Pancreas (tissue), 10 donors: Measurements from ENCODE around the gene LUZP2. TPM values are rescaled to one million over a fixed set of nuclear protein-coding genes. Genes with fewer than 3 reads are reported as not detected.

Experiments used
- ATAC-seq, 4 donors: fragments of 200-7000 bp; cut with Tn5 transposase; one replicate each; pipeline versions ENCODE4 v1.8.0 to v1.9.1; 2020; ENCODE audit warnings: mild to moderate bottlenecking in 4 of 4, moderate library complexity in 4 of 4
- DNase-seq, 6 donors: peaks; one replicate each; pipeline ENCODE4 v3.0.0-alpha.2; 2020
- FAIRE-seq: peaks from 2 replicates; lab custom pipeline; 2012; peaks lifted over from hg19 to GRCh38; lab: Jason Lieb, UNC
- H3K27ac ChIP-seq, 4 donors: fragments of 200-600 bp; sonication (generic); 1 replicate in 3 of 4; 2 replicates in 1 of 4; pipeline versions ENCODE4 v1.5.0 to v1.8.0; 2020
- H3K27me3 ChIP-seq, 4 donors: fragments of 200-600 bp; one replicate each; pipeline ENCODE4 v1.8.0; 2021
- H3K36me3 ChIP-seq, 3 donors: fragments of 200-600 bp; sonication (generic) in 1 of 3; one replicate each; pipeline versions ENCODE4 v1.5.0 to v1.8.0; 2020 to 2021
- H3K4me1 ChIP-seq, 3 donors: fragments of 200-600 bp; one replicate each; pipeline ENCODE4 v1.8.0; 2021
- H3K4me3 ChIP-seq, 4 donors: fragments of 200-600 bp; sonication (generic) in 2 of 4; one replicate each; pipeline versions ENCODE4 v1.5.0 to v1.8.0; 2020 to 2021
- H3K9me3 ChIP-seq, 4 donors: fragments of 200-600 bp; one replicate each; pipeline ENCODE4 v1.8.0; 2021
- WGBS, 2 donors: extraction: QIAGEN DNeasy Blood & Tissue Kit; methylation state at CpG; one replicate each; pipeline ENCODE4 v1.1.7; 2013; 5-methylcytosine and 5-hydroxymethylcytosine counted together
- intact Hi-C, 3 donors: fragments of 100-400 bp; cut with DNase I; formaldehyde crosslinking; loops; one replicate each; pipeline versions ENCODE4 v1.11.1 to v1.14.2; 2022
- polyA plus RNA-seq, 2 donors: library from polyadenylated mRNA; stranded (reverse); fragments of 200-250 nt; gene quantifications; one replicate each; pipeline ENCODE4 v1.2.3, GENCODE V29; 2013
- total RNA-seq, 6 donors: library from RNA; stranded (reverse); fragmentation: NEBNext Ultra II Directional in 4 of 6; extraction: Animal tissue kit (Norgen Biotek cat#: 25700) in 4 of 6; gene quantifications; one replicate each; pipeline versions ENCODE4 v1.2.1 to v1.2.4, GENCODE V29; 2021 to 2023
- TF ChIP-seq, protein P1 (sequence below), 4 donors: fragments of 200-600 bp; sonication (generic) in 3 of 4; IDR thresholded peaks; one replicate each; pipeline versions ENCODE4 v1.5.0 to v1.8.0; 2021; ENCODE audit warnings: antibody characterized with exemption in 4 of 4
- donor health status: healthy with polysubstance abuse.
- donor health status: DM: no; HTN: no; CAD: no; lungs with moderate emphysema.
- donor health status: DM: no; HTN: no; CAD: no.
- donor health status: control.
- donor health status: control.
- donor health status: Bipolar disorder and iron deficiency.
- donor health status: DM: yes; HTN: yes; CAD: no.
- donor health status: DM: no; HTN: no; CAD: no.
- donor health status: DM: no; HTN: no; CAD: no.
- donor health status: DM: yes; HTN: yes; CAD: no.

Gene LUZP2
- total and polyA plus RNA-seq, 8 donors, result 0.04 to 0.19 (median 0.07) TPM; not detected in 3

DNA sequence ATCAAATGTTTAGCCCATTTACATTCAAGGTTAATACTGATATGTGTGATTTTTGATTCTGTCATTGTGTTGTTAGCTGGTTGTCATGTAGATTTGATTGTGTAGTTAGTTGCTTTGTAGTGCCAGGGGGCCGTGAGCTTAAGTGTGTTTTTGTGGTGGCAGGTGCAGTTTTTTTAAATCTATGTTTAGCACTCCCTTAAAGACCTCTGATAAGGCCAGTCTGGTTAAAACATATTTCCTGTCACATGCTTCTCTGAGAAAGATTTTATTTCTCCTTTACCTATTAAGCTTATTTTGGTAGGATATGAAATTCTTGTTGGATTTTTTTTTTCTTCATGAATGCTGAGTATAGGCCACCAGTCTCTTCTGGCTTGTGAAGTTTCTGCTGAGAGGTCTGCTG is 540.6 kb downstream of the LUZP2 start:
- Histone ChIP-seq H3K4me1 (no peaks in the 10 kb centered on the region), H3K27me3 (no peaks in the 10 kb centered on the region), H3K9me3 (no peaks in the 10 kb centered on the region), H3K36me3 (no peaks in the 10 kb centered on the region), H3K27ac (no peak overlapping the region), H3K4me3 (no peak overlapping the region)
- DNase-seq (no peak), ATAC-seq (no peak), FAIRE-seq (no peak)
- TF ChIP-seq, protein P1, sequence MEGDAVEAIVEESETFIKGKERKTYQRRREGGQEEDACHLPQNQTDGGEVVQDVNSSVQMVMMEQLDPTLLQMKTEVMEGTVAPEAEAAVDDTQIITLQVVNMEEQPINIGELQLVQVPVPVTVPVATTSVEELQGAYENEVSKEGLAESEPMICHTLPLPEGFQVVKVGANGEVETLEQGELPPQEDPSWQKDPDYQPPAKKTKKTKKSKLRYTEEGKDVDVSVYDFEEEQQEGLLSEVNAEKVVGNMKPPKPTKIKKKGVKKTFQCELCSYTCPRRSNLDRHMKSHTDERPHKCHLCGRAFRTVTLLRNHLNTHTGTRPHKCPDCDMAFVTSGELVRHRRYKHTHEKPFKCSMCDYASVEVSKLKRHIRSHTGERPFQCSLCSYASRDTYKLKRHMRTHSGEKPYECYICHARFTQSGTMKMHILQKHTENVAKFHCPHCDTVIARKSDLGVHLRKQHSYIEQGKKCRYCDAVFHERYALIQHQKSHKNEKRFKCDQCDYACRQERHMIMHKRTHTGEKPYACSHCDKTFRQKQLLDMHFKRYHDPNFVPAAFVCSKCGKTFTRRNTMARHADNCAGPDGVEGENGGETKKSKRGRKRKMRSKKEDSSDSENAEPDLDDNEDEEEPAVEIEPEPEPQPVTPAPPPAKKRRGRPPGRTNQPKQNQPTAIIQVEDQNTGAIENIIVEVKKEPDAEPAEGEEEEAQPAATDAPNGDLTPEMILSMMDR (IDR thresholded peaks at IDR 0.05), result no peak
- WGBS, 2 donors, result 24 to 32% methylated on average over 1 of the region's 1 CpG
- intact Hi-C loops, result no loop called here

DNA sequence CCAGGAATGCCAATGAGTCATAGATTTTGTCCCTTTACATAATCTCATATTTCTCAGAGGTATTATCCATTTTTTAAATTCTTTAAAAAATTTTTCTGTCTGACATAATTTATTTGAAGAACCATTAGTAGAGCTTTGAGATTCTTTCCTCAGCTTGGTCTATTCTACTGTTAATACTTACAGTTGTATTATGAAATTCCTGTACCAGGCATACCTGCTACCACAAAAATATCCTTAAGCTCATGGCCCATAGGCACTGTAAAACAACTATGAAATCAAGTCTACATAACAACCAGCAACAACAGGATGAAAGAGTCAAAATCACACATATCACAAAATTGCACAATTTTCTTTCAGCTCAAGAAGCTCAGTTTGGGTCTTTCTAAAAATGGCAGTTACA is 541.3 kb downstream of the LUZP2 start:
- TF ChIP-seq, protein P1 (IDR thresholded peaks at IDR 0.05), result no peak
- FAIRE-seq, result no peak
- ATAC-seq, result no peak
- DNase-seq, result no peak
- no peaks in the 10 kb centered on the region for H3K4me1 ChIP-seq
- intact Hi-C loops, result no loop called here
- no peaks in the 10 kb centered on the region for H3K27me3 ChIP-seq
- no peaks in the 10 kb centered on the region for H3K36me3 ChIP-seq
- no peak overlapping the region for H3K27ac ChIP-seq
- H3K9me3 ChIP-seq, result no peaks in the 10 kb centered on the region
- H3K4me3 ChIP-seq, result no peak overlapping the region

DNA sequence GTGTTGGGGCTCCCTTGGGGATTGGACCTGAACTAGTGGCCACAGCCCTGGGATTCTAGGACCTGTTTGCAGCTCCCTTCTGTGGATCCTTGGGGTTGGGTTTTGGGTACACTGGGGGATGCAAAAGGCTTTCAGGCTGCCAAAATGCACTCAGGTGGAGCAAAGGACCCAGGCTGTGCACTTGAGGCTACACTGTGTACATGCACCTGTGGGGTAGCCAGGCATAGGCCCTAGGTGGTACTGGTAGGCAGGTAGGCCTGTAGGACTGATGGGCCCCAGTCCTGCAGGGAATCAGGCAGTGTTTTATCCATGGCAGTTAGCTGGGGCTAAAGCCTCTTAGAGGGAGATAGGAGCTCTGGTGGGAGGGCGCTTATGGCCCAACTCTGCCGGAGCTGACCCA is 542.3 kb downstream of the LUZP2 start:
- FAIRE-seq (no peak), DNase-seq (no peak), ATAC-seq (no peak)
- H3K4me3 ChIP-seq, result no peak overlapping the region
- H3K4me1 ChIP-seq, result no peaks in the 10 kb centered on the region
- H3K27ac ChIP-seq, result no peak overlapping the region
- no peaks in the 10 kb centered on the region for H3K27me3 ChIP-seq
- H3K9me3 ChIP-seq, result no peaks in the 10 kb centered on the region
- intact Hi-C loops, result no loop called here
- TF ChIP-seq, protein P1 (IDR thresholded peaks at IDR 0.05), result no peak
- H3K36me3 ChIP-seq, result no peaks in the 10 kb centered on the region
- 86 to 97% methylated on average over 2 of the region's 2 CpGs for WGBS, 2 donors

DNA sequence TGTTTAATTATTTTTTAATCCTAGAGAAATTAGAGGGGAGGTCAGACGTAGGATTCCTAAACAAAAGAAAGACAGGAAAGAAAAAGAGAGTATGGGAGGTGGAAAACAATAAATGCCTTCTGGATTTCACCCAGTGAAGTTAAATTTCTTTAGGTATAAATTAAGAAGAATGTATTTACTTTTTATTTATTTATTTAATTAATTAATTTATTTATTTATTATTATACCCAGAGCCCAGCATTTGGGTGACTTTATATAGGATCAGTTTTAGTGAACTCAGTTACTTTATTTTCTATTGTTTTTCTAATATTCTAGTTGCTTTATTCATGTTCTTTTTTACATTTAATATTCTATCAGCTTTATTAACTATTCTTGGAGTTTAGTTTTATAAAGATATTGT is 551.8 kb downstream of the LUZP2 start:
- WGBS, 2 donors, result 67 to 89% methylated on average over 1 of the region's 1 CpG
- intact Hi-C loops, result no loop called here
- no peaks in the 10 kb centered on the region for H3K27me3 ChIP-seq
- ATAC-seq (no peak), FAIRE-seq (no peak), DNase-seq (no peak)
- no peak overlapping the region for H3K27ac ChIP-seq
- no peaks in the 10 kb centered on the region for H3K36me3 ChIP-seq
- no peaks in the 10 kb centered on the region for H3K4me1 ChIP-seq
- H3K4me3 ChIP-seq, result no peak overlapping the region
- TF ChIP-seq, protein P1 (IDR thresholded peaks at IDR 0.05), result no peak
- no peaks in the 10 kb centered on the region for H3K9me3 ChIP-seq

DNA sequence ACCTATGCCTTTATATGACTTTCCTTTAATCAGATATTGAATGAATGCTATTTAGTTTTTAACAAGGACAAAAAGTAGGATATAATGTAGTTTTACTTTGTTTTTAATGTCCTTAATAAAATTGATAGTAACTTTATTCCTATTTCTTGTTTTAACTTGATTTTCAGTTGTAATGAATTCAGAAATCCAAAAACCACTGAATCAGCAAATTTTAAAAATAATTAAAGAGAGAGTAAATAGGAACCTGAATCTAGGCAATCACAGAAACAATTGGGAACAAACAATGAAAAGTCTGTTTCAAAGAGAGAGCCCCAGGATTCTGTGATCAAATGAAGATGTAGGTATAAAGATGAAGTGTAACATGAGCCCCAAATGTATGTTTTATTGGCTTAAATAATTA is 556.0 kb downstream of the LUZP2 start:
- H3K27ac ChIP-seq, result no peak overlapping the region
- no peak overlapping the region for H3K4me3 ChIP-seq
- FAIRE-seq, result no peak
- TF ChIP-seq, protein P1 (IDR thresholded peaks at IDR 0.05), result no peak
- intact Hi-C loops, result no loop called here
- DNase-seq, result no peak
- H3K4me1 ChIP-seq, result no peaks in the 10 kb centered on the region
- H3K9me3 ChIP-seq, result no peaks in the 10 kb centered on the region
- H3K27me3 ChIP-seq, result no peaks in the 10 kb centered on the region
- H3K36me3 ChIP-seq, result no peaks in the 10 kb centered on the region
- ATAC-seq, result no peak
